GM21619 (cell line): ENCODE data around the gene AGPAT3.

ENCODE experiments used
- ATAC-seq: cut with Tn5 transposase; IDR thresholded peaks from one replicate; pipeline ENCODE4 v1.9.1; 2021; ENCODE audit not compliant: unreplicated experiment

AGPAT3 gene

GRCh38 chr21:43905726-43906455 lies 40.9 kb downstream of the AGPAT3 start:
- no peak for ATAC-seq

- ATAC-seq = no peak
Measured at GRCh38 chr21:43906585-43907370, 41.8 kb downstream of the AGPAT3 start.

DNA sequence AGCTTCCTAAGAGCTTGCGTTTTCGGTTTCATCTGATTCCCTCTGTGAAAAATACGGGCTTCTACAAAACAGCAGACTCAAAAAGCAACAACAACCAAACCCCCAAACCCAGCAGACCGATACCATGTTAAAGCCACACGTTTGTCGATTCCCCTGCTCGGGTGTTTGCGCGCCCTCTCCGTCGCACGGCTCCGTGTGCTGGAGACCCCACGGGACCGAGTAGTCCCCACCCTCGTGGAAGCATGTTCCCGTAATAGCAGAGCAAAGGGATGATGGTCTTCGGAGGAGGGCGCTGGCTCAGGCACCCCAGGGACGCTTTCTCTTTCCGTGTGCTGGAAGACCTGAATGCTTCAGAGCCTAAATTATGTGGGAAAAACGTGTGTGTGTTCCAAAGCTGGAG lies 42.7 kb downstream of the AGPAT3 start:
- ATAC-seq = no peak

DNA sequence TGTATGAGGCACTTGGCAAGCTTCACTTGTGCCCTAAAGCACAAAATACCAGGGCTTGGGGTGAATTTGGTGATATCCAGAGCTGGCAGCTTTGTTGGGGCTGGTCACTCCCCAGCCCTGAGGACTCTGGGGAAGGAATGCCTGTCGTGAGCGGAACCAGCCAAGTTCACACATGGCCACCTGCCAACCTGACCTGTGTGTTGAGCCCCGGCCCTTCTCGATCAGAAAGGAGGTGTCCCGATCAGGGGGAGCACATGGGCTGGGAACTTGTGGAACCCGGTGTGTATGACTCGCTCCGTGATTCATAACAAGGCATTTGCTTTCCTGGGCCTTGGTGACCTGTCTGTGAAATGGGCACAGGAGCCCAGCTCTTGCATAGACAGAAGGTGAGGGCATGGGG lies 43.1 kb downstream of the AGPAT3 start:
- ATAC-seq = no peak

- ATAC-seq = no peak
Measured at GRCh38 chr21:43909741-43910400, 44.8 kb downstream of the AGPAT3 start.

DNA sequence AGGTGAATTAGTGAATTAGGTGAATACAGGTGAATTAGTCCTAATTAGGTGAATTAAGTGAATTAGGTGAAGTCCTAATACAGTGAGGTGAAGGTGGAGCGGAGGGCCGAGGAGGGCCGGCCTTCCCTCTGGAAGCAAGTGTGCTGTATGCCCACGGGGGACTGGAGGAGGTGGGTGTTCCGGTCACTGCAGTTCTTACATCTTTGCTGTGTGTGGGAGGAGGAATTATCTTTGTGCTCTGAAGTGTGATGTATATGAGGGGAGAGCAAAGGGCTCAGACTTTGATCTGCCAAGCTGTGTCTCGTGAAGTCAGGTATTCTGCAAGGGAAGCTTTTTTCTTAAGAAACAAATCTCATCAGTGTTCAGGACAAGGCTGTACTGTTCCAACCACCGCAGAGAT lies 45.4 kb downstream of the AGPAT3 start:
- no peak for ATAC-seq

- ATAC-seq = no peak
Measured at GRCh38 chr21:43911015-43911934, 46.3 kb downstream of the AGPAT3 start.

GRCh38 chr21:43911935-43912487 lies 47.0 kb downstream of the AGPAT3 start:
- no peak for ATAC-seq

DNA sequence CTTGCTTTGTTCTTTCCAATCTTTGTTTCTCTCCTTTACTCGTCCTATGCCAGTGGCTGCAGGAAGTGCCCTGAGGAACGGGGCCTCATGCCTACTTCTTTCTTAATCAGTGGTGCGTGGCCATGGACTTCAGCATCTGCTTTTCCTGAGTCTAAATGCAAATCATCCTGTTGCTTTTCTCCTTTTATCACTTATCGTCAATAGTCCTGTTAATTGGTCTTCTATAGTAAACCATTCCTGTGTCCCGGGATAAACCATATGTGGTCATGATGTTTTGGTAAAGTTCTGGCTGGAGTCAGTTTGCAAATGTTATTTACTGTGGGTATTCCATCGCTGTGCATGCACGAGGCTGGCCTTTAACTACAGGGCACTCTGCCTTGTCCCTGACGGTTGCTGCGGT lies 47.5 kb downstream of the AGPAT3 start:
- ATAC-seq = no peak

DNA sequence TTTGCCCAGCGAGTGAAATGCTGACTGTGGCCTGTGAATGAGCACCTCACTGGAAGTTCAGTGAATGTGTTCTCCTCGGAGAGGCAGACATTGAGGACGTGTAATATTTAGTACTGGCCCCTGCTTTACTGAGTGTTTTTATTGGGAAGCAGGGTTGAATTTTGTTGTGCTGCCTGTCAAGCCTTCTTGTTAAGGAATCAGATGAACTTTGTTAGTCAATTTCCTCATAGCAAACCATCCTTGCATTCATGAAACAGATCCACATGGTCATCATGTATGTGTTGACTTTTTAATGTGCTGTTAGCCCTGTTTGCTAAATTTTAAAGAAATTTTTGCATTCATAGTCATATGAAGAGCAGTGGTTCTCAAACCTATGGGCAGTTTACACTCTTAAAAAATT lies 47.9 kb downstream of the AGPAT3 start:
- ATAC-seq = no peak

- no peak for ATAC-seq
Measured at GRCh38 chr21:43913928-43914327, 48.9 kb downstream of the AGPAT3 start.

DNA sequence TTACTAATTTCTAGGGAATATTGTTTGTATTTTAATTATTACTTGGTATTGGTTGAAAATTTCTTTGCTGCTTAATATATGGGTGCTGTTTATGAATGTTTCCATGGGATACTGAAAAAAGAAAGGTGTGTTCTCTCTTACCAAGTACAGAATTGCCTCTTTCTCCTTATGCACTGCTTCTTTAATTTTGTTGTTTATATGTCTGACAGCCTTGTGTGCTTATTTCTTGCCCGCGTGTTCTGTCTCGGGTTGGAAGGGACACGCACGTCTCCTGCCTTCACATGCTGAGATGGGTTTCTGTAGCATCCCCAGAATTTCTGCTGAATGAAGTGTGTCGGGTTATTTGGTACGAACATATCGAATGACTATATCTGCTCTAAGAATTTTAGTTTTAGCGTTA lies 51.1 kb downstream of the AGPAT3 start:
- ATAC-seq = no peak

DNA sequence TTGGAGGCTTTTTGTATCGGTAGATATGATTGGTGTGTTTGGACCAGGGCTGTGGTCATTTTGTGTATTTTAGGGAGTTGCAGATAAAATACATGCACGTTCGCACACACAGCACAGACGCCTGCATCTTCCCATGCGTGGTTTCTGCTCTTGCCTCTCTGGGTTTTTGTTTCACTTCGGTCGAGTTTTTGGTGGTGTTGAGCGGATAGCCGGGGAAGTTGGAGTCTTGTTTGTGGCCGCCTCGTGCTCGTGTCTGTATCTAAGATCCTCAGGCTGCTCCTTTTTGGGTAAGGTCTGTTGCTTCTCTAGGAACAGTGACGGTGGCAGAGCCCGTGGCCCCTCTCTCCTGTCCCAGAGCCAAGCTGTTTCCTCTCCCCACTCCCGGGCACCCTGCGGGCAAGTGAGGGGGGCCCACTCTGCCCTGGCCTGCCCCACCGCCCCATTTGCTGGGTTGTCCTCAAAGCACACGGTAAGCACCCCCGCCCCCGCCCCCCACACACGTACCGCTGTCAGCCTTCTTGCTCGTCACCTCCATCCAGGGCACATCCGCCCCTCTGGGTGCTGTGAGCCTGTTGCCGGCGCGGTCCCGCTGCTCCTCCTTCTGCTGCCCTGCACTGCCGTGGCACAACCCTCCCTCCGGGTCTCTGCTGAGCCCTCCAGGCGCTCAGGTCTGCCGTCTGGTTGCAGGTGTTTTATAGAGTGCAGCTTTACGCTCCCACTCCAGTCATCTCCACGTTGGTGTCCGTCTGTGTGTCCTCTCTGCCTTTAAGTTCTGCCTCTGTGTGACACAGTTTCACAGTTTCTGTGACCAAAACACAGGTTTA lies 51.9 kb downstream of the AGPAT3 start:
- no peak for ATAC-seq

DNA sequence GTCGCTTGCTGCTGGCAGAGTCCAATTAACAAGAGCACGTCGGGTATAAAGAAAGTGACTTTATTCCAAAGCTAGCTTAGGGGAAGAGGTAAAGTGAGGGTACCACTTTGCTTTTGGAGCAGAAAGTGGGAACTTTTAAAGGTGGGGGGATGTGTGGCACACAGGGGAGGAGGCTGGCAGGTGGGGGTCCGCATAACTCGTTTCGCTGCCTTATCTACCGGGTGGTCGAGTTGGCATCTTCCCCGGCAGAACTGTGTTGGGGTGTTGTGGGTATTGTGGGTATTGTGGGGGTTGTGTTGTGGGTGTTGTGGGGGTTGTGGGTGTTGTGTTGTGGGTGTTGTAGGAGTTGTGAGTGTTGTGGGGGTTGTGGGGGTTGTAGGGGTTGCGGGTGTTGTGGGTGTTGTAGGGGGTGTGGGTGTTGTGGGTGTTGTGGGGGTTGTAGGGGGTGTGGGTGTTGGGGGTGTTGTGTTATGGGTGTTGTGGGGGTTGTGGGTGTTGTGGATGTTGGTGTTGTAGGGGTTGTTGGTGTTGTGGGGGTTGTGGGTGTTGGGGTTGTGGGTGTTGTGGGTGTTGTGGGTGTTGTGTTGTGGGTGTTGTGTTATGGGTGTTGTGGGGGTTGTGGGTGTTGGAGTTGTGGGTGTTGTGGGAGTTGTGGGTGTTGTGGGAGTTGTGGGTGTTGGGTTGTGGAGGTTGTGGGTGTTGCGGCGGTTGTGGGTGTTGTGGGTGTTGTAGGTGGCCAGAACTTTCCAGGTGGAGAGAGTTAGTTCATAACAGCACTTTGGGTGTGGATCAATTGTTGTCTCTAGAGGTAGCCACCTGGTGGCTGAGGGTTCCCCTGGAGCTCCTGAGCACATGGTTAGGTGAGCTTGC lies 52.7 kb downstream of the AGPAT3 start:
- no peak for ATAC-seq

DNA sequence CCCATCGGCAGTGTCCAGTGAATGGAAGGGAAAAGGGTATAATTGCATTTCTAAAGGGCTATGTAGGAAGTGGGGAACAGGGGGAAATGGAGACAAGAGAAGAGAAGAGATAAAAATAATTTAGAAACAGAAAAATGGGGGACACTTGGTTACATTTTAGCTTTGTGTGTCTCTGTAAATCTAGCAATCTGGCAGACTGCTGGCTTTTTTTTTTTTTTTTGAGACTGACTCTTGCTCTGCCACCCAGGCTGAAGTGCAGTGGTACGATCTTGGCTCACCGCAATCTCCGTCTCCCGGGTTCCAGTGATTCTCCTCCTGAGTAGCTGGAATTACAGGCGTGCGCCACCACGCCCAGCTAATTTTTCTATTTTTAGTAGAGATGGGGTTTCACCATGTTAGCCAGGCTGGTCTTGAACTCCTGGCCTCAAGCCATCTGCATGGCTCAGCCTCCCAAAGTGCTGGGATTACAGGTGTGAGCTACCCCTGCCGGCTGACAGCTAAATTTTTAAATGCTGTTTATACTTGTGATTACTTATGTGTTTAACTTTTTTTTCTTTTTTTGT lies 53.4 kb downstream of the AGPAT3 start:
- ATAC-seq = no peak

DNA sequence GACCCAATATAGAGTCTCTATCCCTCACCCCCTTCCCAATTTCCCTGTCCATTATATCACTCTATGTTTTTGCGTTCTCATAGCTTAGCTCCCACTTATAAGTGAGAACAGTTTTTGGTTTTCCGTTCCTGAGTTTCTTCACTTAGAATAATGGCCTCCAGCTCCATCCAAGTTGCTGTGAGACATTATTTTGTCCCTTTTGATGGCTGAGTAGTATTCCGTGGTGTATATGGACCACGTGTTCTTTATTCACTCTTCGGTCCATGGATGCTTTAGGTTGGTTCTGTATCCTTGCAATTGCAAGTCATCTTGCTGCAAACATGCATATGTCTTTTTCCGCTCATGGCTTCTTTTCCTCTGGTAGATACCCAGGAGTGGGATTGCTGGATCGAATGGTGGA lies 54.3 kb downstream of the AGPAT3 start:
- no peak for ATAC-seq

DNA sequence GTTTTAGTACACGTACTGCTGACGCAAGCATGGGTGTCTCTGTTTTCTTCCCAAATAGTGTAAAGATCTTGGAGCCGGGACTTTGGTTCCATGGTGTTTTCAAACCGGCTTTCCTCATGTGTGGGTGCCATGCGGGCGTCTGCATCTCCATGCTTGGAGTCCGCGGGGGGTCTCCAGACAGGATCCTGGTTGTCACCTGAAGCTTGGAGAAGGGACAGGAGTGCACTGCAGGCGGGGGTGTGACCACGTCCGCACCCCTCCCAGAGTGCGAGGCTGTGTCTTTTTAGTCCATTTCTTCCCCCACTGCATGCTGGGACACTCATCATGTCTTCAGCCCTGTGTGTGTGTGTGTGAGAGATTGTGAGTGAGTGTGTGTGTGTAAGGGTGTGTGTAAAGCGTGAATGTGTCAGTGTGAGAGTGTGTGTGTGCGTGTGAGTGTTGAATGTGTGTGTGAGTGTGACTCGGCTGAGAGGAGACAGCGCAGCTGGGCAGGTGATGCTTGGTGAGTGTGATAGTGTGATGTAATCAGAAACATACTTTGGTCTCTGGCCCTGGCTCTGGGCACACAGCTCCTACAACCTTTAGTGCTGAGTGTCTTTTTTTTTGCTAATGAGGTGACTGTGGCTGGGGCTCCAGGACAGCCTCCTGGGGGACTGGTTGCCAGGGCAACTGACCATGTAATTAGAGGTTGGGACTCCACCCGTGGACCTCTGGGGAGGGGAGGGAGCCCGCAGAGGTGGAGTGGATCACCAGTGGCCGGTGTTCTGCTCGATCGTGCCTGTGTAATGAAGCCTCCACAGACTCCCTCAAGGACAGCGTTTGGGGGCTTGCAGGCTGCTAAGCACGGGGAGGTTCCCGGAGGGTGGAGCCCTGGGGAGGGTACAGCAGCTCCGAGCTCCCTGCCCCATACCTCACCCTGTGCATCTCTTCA lies 55.1 kb downstream of the AGPAT3 start:
- no peak for ATAC-seq
